ENCODE measurements around the gene JAM3. TPM values are rescaled to one million over a fixed set of nuclear protein-coding genes. Genes with fewer than 3 reads are reported as not detected.

The JAM3 gene
- total RNA-seq, 2 experiments from 2014 or later, result 24.9 to 26.8 TPM

- H3K36me3 Mint-ChIP-seq (ENCODE audit: low read depth), result peaks cover 5% of the 10 kb centered on the region
- H3K27ac Mint-ChIP-seq, result no peak overlapping the region
- TF ChIP-seq CTCF (IDR thresholded peaks at IDR 0.05), result no peak
- peaks cover 3% of the 10 kb centered on the region for H3K9me3 Mint-ChIP-seq
- intact Hi-C loops (cut with micrococcal nuclease), result no loop called here
- ChIA-PET CTCF (interaction anchor here (0.8 kb wide), 1 partner anchor 16 kb away, joined by 3 read pairs; no protein-coding TSS in a partner anchor), POLR2A (no interaction called here)
- peaks cover 28% of the 10 kb centered on the region for H3K27me3 Mint-ChIP-seq
- H3K4me1 Mint-ChIP-seq (ENCODE audit: low read depth), result peaks cover 35% of the 10 kb centered on the region
- ATAC-seq, result no peak
- no peak overlapping the region for H3K4me3 Mint-ChIP-seq
- no peak for DNase-seq
Observed at GRCh38 chr11:134055029-134055428, 13.8 kb upstream of the JAM3 start.

GRCh38 chr11:134060316-134060715 lies 8.6 kb upstream of the JAM3 start:
- Mint-ChIP-seq H3K36me3 (ENCODE audit: low read depth) (peaks cover 5% of the 10 kb centered on the region), H3K4me3 (no peak overlapping the region), H3K4me1 (ENCODE audit: low read depth) (peaks cover 34% of the 10 kb centered on the region), H3K9me3 (peaks cover 3% of the 10 kb centered on the region), H3K27me3 (peaks cover 33% of the 10 kb centered on the region), H3K27ac (no peak overlapping the region)
- CTCF ChIA-PET, result interaction anchor here (1.4 to 4.3 kb wide), 2 partner anchors 10 to 80 kb away, joined by 5 to 27 read pairs (median 14); no protein-coding TSS in a partner anchor
- intact Hi-C loops (cut with micrococcal nuclease), result no loop called here
- no peak for ATAC-seq
- TF ChIP-seq CTCF (IDR thresholded peaks at IDR 0.05), result no peak
- DNase-seq, result no peak
- POLR2A ChIA-PET, result no interaction called here

- intact Hi-C loops (cut with micrococcal nuclease), result no loop called here
- POLR2A ChIA-PET, result interaction anchor here (0.8 to 1.7 kb wide), 5 partner anchors 12 to 80 kb away, joined by 3 to 4 read pairs (median 3); no protein-coding TSS in a partner anchor
- ATAC-seq (no peak), DNase-seq (no peak)
- Mint-ChIP-seq H3K4me1 (ENCODE audit: low read depth) (peaks cover 26% of the 10 kb centered on the region), H3K27ac (no peak overlapping the region), H3K36me3 (ENCODE audit: low read depth) (peaks cover 5% of the 10 kb centered on the region), H3K9me3 (peaks cover 3% of the 10 kb centered on the region), H3K27me3 (peaks cover 32% of the 10 kb centered on the region), H3K4me3 (no peak overlapping the region)
- CTCF ChIA-PET, result interaction anchor here (0.8 to 4.3 kb wide), 6 partner anchors 10 to 77 kb away, joined by 4 to 27 read pairs (median 6); no protein-coding TSS in a partner anchor
- TF ChIP-seq CTCF (IDR thresholded peaks at IDR 0.05), result no peak
Observed at GRCh38 chr11:134062265-134063123, 6.4 kb upstream of the JAM3 start.

GRCh38 chr11:134063124-134063495 lies 5.8 kb upstream of the JAM3 start:
- no peak for TF ChIP-seq CTCF (IDR thresholded peaks at IDR 0.05)
- H3K9me3 Mint-ChIP-seq, result peaks cover under 1% of the 10 kb centered on the region
- ChIA-PET CTCF (interaction anchor here (0.8 to 4.3 kb wide), 5 partner anchors 11 to 77 kb away, joined by 4 to 27 read pairs (median 6); no protein-coding TSS in a partner anchor), POLR2A (interaction anchor here (1.3 to 1.7 kb wide), 3 partner anchors 23 to 62 kb away, joined by 3 to 4 read pairs (median 4); no protein-coding TSS in a partner anchor)
- intact Hi-C loops (cut with micrococcal nuclease), result no loop called here
- H3K4me3 Mint-ChIP-seq, result no peak overlapping the region
- peaks cover 2% of the 10 kb centered on the region for H3K36me3 Mint-ChIP-seq (ENCODE audit: low read depth)
- DNase-seq, result no peak
- H3K27me3 Mint-ChIP-seq, result peaks cover 29% of the 10 kb centered on the region
- no peak overlapping the region for H3K27ac Mint-ChIP-seq
- no peak for ATAC-seq
- peaks cover 22% of the 10 kb centered on the region for H3K4me1 Mint-ChIP-seq (ENCODE audit: low read depth)
